K562 (cell line): ENCODE measurements around the gene RABEPK. TPM values are rescaled to one million over a fixed set of nuclear protein-coding genes. Genes with fewer than 3 reads are reported as not detected.

ENCODE experiments used
- BMI1 ChIP-seq: fragments of 150-350 bp; IDR thresholded peaks from 2 replicates; pipeline ENCODE4 v1.6.1; 2014; ENCODE audit warnings: low read length
- BRF1 ChIP-seq: IDR thresholded peaks from 3 replicates; pipeline ENCODE4 v1.6.1; 2011; ENCODE audit warnings: borderline replicate concordance, mild to moderate bottlenecking; ENCODE audit not compliant: insufficient read length; ENCODE audit errors: extremely low read depth
- FIP1L1 ChIP-seq: fragments of 200-400 bp; formaldehyde crosslinking; IDR thresholded peaks from 2 replicates; pipeline ENCODE4 v1.6.1; 2018; ENCODE audit warnings: mild to moderate bottlenecking, low read depth, low read length; ENCODE audit not compliant: poor library complexity, severe bottlenecking
- HDAC1 ChIP-seq, 2 experiments: fragments of 450-650 bp; IDR thresholded peaks; 2 replicates each; pipeline ENCODE4 v1.6.1; 2016 to 2017; ENCODE audit warnings: inconsistent platforms in 1 of 2, mild to moderate bottlenecking in 1 of 2, moderate library complexity in 1 of 2
- HDGF ChIP-seq: fragments of 450-650 bp; IDR thresholded peaks from 2 replicates; pipeline ENCODE4 v1.6.1; 2016
- KLF16 ChIP-seq: IDR thresholded peaks from 2 replicates; pipeline ENCODE4 v1.6.1; 2016; ENCODE audit warnings: antibody characterized with exemption
- PCBP2 ChIP-seq: fragments of 200-400 bp; formaldehyde crosslinking; IDR thresholded peaks from 2 replicates; pipeline ENCODE4 v1.6.1; 2018; ENCODE audit warnings: low read length, low read depth, mild to moderate bottlenecking, moderate library complexity; ENCODE audit not compliant: poor library complexity, severe bottlenecking
- PHB ChIP-seq: fragments of 250-450 bp; sonication (Bioruptor Pico); IDR thresholded peaks from 2 replicates; pipeline ENCODE4 v1.5.0; 2021
- SPI1 ChIP-seq: IDR thresholded peaks from 2 replicates; pipeline ENCODE4 v1.6.1; 2011; ENCODE audit warnings: low read depth, low read length, control low read depth, borderline replicate concordance
- STAT5B ChIP-seq: fragments of 250-450 bp; sonication (Bioruptor Pico); IDR thresholded peaks from 2 replicates; pipeline ENCODE4 v1.8.0; 2021; ENCODE audit warnings: mild to moderate bottlenecking, inconsistent platforms
- TAL1 ChIP-seq: fragments of 450-650 bp; IDR thresholded peaks from 2 replicates; pipeline ENCODE4 v1.6.1; 2016; ENCODE audit warnings: mild to moderate bottlenecking
- TCF3 ChIP-seq: sonication (generic); formaldehyde crosslinking; IDR thresholded peaks from 2 replicates; pipeline ENCODE4 v1.4.0; 2020; ENCODE audit warnings: mild to moderate bottlenecking, missing genetic modification reagents
- TEAD4 ChIP-seq, 2 experiments: sonication (generic) in 1 of 2; formaldehyde crosslinking in 1 of 2; IDR thresholded peaks; 2 replicates each; pipeline versions ENCODE4 v1.6.1 to v1.8.0; 2012 to 2022; ENCODE audit warnings: borderline replicate concordance in 1 of 2, inconsistent platforms in 1 of 2, low read length in 1 of 2, mild to moderate bottlenecking in 1 of 2, missing genetic modification reagents in 1 of 2
- ZBTB17 ChIP-seq: fragments of 450-650 bp; formaldehyde crosslinking; IDR thresholded peaks from 2 replicates; pipeline ENCODE4 v1.4.0; 2020; ENCODE audit warnings: mild to moderate bottlenecking
- ZFP1 ChIP-seq: fragments of 450-650 bp; formaldehyde crosslinking; IDR thresholded peaks from 2 replicates; pipeline ENCODE4 v1.4.0; 2020; ENCODE audit warnings: mild to moderate bottlenecking, mixed read lengths
- ZFX ChIP-seq: sonication (generic); formaldehyde crosslinking; IDR thresholded peaks from 2 replicates; pipeline ENCODE4 v1.8.0; 2022; ENCODE audit warnings: mild to moderate bottlenecking, missing genetic modification reagents, moderate library complexity
- ZNF41 ChIP-seq: fragments of 250-450 bp; sonication (Bioruptor Pico); conservative IDR thresholded peaks from 2 replicates; pipeline ENCODE4 v1.4.0; 2020; ENCODE audit warnings: mild to moderate bottlenecking
- ZNF717 ChIP-seq: fragments of 250-450 bp; sonication (Bioruptor Pico); IDR thresholded peaks from 2 replicates; pipeline ENCODE4 v1.5.0; 2021
- polyA plus RNA-seq, 8 experiments: library from polyadenylated mRNA; depleted of rRNA in 4 of 8; stranded (reverse) in 5 of 8; unstranded in 3 of 8; fragments of >200 nt; fragmentation: Nextera tagmentation in 2 of 8; fragmentation: Illumina TruSeq in 1 of 8; extraction: Ambion mirVana in 2 of 8; extraction: Trizol in 1 of 8; gene quantifications; 2 replicates each; pipeline versions ENCODE4 v1.2.1 to v1.2.3, GENCODE V29; 2011 to 2014; ENCODE audit warnings: inconsistent platforms in 1 of 8, missing spikeins in 1 of 8
- total RNA-seq, 7 experiments: library from RNA; depleted of rRNA in 6 of 7; stranded (reverse); fragments of >200 nt in 6 of 7; fragmentation: Illumina TruSeq in 2 of 7; extraction: Trizol in 2 of 7; gene quantifications; 2 replicates each; pipeline versions ENCODE4 v1.2.1 to v1.2.3, GENCODE V29; 2011 to 2021; ENCODE audit warnings: low replicate concordance in 1 of 7
- TF ChIP-seq, protein P1 (sequence below): fragments of 200-800 bp; sonication (Bioruptor generic); IDR thresholded peaks from 2 replicates; pipeline ENCODE4 v1.6.1; 2016; ENCODE audit warnings: missing genetic modification characterization, missing compliant biosample characterization

The RABEPK gene
- total and polyA plus RNA-seq, 9 of the 15 experiments (the other 6 are each of a cell fraction or from before 2014, with no cell fraction given): 38.3 to 113 (median 52.8) TPM

DNA sequence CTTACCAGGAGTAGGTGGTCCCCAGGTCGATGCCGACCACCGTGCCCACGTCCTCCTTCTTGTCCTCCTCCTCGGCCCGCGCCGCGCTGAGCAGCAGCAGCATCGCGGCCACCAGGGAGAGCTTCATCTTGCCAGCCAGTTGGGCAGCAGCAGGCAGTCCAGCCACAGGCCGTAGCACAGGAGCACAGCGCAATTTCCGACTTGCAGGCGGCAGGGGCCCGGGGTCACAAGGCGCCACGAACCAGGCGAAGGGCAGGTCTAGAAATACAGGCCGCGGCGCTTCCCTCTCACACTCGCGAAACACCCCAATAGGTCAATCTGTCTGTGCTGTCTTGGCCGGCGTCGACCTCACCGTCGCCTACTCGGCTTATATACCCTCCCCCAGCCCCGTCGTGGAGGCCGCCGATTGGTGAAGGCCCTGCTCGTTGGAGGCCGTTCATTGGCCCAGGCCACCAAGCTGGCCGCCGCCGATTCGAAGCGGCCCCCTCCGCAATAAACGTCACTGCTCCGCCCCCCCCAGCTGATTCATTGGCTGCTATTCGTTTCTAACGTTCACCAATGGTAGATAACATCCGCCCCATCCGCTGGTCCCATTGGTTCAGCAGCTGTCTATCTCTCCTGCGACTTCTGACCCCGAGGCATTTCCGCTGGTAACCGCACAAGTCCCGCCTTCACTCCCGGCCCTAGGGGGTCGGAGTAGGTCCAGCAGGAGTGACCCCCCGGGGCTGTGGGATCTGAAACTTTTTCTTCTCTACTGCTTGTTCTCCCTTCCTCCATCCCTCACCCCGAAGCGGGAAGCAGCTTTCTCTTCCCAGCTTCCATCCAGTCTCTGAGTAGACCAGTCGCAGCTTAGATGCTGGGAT lies 40.9 kb downstream of the RABEPK start, which contains the start of gene HSPA5 (continued):
- no peak for TF ChIP-seq HDGF
- peak; percentile 69 for TF ChIP-seq TEAD4 (IDR thresholded peaks at IDR 0.05; ENCODE audit: low read length)
- TF ChIP-seq TEAD4 (CRISPR knock-in tag; IDR thresholded peaks at IDR 0.05; ENCODE audit: borderline replicate concordance): no peak
- peak; percentile 34 for TF ChIP-seq PCBP2
- TF ChIP-seq TAL1: no peak
- TF ChIP-seq ZNF717 (CRISPR knock-in tag): no peak
- peak; percentile 46; the same call in 1 of the 2 replicates for TF ChIP-seq TCF3 (CRISPR knock-in tag)
- TF ChIP-seq HDAC1 (IDR thresholded peaks at IDR 0.05): no peak
- no peak for TF ChIP-seq BMI1
- TF ChIP-seq ZFX (CRISPR knock-in tag): peak; percentile 100
- peak; percentile 66 for TF ChIP-seq PHB
- TF ChIP-seq, protein P1, sequence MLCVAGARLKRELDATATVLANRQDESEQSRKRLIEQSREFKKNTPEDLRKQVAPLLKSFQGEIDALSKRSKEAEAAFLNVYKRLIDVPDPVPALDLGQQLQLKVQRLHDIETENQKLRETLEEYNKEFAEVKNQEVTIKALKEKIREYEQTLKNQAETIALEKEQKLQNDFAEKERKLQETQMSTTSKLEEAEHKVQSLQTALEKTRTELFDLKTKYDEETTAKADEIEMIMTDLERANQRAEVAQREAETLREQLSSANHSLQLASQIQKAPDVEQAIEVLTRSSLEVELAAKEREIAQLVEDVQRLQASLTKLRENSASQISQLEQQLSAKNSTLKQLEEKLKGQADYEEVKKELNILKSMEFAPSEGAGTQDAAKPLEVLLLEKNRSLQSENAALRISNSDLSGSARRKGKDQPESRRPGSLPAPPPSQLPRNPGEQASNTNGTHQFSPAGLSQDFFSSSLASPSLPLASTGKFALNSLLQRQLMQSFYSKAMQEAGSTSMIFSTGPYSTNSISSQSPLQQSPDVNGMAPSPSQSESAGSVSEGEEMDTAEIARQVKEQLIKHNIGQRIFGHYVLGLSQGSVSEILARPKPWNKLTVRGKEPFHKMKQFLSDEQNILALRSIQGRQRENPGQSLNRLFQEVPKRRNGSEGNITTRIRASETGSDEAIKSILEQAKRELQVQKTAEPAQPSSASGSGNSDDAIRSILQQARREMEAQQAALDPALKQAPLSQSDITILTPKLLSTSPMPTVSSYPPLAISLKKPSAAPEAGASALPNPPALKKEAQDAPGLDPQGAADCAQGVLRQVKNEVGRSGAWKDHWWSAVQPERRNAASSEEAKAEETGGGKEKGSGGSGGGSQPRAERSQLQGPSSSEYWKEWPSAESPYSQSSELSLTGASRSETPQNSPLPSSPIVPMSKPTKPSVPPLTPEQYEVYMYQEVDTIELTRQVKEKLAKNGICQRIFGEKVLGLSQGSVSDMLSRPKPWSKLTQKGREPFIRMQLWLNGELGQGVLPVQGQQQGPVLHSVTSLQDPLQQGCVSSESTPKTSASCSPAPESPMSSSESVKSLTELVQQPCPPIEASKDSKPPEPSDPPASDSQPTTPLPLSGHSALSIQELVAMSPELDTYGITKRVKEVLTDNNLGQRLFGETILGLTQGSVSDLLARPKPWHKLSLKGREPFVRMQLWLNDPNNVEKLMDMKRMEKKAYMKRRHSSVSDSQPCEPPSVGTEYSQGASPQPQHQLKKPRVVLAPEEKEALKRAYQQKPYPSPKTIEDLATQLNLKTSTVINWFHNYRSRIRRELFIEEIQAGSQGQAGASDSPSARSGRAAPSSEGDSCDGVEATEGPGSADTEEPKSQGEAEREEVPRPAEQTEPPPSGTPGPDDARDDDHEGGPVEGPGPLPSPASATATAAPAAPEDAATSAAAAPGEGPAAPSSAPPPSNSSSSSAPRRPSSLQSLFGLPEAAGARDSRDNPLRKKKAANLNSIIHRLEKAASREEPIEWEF (CRISPR knock-in tag): no peak
- TF ChIP-seq BRF1: no peak
- TF ChIP-seq FIP1L1: peak; percentile 100
- TF ChIP-seq KLF16: no peak
- TF ChIP-seq ZNF41: 0 out of 2 replicates have a peak, but pooled peaks have one; percentile 44
- no peak for TF ChIP-seq ZBTB17 (CRISPR knock-in tag)
- no peak for TF ChIP-seq STAT5B (CRISPR knock-in tag)
- TF ChIP-seq SPI1: no peak
- no peak for TF ChIP-seq ZFP1 (CRISPR knock-in tag)
